ENCODE data around the gene DNAAF1.
"Not testable (repeated sequence)": the region's sequence is repeated elsewhere in the genome, so short reads cannot be mapped to it uniquely, and the experiment has no call there.

The DNAAF1 gene

DNA sequence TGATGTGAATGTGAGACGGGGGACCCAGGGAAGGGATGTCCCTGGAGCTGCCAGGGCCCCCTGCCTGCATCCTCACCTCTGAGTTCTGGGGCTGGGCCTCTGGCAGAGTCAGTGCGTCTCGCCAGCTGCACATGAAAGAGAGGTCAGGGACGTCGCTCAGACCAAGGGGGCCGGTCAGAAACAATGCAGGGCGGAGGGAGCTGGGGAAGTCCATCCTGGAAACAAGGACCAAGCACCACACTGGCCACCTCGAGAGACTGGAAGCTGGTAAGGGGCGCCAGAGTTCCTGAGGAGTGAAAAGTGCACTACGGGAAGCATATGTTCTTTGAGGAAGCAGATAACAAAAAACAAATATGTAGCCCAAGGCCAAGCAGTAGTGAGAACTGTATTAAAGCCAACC is 39.7 kb downstream of the DNAAF1 start:
- DNase-seq (ENCODE audit: low read depth) = no peak

DNA sequence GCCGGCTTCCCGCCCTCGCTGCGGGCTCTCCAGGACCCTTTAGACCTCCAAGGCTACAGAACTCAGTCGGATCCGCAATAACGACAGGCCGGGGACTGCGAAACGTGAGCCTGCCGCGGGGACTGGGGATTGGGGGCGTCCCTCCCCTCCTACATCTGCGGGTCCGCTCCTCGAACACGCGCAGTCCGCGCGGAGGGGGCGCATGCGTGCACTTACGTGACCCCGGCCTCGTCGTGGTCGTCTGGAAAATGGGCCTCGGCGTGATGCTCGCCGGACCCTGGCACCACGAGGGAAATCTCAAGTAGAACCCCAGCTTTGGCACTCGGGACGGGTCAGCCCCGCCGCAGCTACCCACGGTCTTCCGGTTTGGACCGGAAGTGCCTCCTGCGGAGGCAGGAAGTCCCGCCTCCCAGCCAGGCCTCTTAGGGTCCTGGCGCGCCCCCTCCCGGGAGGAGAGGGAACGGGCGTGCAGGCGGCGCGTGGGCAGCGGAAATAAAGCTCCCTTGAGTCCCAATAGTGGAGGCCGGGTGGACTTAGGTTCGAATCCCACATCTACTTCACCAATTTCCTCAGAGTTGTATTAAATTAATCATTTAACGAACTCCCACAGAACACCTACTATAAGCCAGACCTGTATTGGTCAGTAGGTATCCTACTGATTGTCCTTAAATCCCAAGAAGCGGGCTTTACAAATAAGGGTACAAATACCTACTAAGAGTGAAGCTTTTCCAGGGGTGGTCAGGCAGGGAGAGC is 41.8 kb downstream of the DNAAF1 start, which contains the start of gene TAF1C:
TSS of gene TAF1C (minus strand) at position 373 of the 753 bp plus-strand sequence. CDS start 2,069 bp downstream, outside the sequence.
- peak; percentile 82 for DNase-seq (ENCODE audit: low read depth)

DNA sequence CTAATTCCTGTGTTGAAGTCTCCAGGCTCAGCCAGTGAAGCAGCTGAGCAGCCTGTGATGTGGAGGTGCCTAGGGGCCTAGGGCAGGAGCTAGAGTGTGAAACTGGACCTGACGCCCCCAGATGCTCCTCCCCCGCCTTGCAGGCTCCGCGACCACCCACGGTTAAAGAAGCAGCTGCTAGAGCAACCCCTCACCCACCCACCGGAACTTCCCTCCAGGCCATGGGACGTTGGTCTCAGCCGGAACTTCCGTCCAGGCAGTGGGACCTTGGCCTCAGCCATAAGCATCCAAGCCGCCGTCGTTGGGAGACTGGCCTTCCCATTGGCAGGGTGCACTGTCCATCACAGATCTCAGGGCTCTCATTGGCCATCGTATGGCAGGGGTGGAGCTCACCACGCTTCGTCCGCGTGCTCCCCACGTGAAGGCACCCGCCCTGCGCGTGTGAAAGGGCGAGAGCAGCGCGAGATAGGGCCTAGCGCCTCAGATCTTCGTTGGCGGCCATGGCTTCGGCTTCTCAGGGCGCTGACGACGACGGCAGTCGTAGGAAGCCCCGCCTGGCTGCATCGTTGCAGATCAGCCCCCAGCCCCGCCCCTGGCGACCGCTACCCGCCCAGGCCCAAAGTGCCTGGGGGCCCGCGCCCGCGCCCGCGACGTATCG is 45.8 kb downstream of the DNAAF1 start, which contains the start of gene ADAD2:
TSS of gene ADAD2 (plus strand) at position 427 of the 658 bp plus-strand sequence. CDS start at position 501, 74 bp downstream.
- no peak for DNase-seq (ENCODE audit: low read depth)

DNA sequence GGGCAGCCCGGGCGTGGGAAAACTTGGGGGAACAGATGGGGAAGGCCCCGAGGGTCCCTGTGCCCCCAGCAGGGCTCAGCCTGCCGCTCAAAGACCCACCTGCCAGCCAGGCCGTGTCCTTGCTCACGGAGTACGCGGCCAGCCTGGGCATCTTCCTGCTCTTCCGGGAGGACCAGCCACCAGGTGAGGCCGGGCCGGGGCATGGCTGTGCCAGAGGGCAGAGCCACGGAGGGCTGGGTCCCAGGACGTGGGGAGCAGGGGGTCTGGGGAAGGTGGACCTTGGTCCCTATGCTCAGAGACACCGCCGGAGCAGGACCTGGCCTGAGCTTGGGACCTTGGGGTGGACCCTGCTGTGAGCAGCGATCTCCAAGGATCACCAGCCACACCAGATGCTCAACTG is 46.4 kb downstream of the DNAAF1 start:
- no peak for DNase-seq (ENCODE audit: low read depth)

DNA sequence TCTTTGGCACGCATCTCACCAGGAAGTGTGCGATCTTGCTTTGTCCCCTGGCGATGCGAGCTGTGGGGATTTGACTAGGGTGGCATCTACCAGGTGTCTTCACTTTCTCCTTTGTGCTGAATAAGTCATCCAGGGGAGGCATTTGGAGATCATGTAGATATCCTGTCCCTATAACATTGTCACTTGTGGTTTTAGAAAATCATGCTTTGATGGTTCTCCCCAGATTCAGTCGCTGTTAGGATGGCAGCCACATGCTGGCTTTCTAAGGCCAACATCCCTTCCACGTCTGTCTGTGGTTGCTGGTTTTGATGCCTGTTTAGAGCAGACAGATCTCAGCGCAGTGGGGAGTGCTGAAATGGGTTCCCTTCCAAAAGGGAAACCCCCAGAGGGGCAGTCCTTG is 48.4 kb downstream of the DNAAF1 start:
- no peak for DNase-seq (ENCODE audit: low read depth)

DNA sequence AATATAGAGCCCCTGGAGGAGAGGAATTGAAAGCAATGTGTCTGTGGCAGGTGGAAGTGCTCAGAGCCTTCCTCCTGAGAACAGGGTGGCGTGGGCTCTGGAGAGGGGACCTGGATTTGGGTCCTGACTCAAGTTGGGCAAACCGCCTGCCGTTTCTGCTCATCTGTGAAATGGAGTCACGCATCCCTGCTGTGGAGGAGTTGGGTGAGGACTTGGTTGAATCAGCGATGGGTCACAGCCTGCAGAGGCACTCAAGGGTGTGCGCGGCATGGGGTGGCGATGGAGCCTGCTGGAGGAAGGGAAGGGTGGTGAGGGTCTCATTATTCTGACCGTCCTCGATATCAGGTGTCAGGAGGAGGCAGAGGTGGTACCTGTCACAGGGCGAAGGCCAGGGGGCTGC is 48.9 kb downstream of the DNAAF1 start:
- no peak for DNase-seq (ENCODE audit: low read depth)

DNA sequence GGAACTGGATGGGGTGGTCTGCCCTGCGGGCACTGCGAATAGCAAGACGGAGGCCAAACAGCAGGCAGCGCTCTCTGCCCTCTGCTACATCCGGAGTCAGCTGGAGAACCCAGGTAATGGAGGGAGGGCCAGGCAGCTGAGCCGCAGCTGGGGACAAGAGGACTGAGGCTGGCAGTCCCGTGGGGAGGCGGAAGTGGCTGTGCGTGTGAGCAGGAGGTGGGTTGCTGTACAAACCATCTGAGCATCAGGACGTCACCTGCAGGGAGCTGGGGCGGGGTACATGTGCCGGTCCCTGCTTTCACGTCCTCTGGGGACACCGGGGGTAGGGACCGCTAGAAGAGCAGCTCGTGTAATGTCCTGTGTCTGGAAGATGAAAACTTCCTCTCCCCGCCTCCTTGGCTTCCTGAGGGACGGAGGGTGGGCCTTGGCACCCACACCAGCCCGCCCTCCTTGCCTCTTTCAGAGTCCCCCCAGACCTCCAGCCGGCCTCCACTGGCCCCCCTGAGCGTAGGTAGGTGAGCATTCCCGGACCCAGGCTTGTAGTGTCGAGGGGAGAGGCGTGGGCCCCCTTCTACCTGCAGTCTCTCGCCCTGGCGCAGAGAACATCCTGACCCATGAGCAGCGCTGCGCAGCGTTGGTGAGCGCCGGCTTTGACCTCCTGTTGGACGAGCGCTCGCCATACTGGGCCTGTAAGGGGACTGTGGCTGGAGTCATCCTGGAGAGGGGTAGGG is 49.5 kb downstream of the DNAAF1 start:
- no peak for DNase-seq (ENCODE audit: low read depth)

DNA sequence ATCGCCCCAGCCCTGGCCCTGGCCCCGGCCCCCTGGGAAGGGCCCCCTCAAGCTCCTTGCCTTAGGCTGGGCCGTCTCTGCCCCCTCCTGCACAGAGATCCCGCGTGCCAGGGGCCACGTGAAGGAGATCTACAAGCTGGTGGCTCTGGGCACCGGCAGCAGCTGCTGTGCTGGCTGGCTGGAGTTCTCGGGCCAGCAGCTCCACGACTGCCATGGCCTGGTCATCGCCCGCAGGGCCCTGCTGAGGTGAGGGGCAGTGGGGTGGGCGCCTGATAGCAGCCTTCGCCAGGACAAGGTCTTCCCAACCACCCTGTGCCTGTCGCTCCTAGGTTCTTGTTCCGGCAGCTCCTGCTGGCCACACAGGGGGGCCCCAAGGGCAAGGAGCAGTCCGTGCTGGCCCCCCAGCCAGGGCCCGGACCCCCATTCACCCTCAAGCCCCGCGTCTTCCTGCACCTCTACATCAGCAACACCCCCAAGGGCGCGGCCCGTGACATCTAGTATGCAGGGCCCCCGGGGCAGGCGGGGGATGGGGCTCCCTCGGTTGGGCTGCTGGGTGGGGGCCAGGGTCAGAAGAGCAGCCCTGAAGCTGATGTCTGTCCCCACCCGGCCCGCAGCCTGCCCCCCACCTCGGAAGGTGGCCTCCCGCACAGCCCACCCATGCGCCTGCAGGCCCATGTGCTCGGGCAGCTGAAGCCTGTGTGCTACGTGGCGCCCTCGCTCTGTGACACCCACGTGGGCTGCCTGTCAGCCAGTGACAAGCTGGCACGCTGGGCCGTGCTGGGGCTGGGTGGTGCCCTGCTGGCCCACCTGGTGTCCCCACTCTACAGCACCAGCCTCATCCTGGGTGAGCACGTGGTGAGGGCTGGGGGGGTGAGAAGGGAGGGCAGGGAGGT is 50.3 kb downstream of the DNAAF1 start:
- no peak for DNase-seq (ENCODE audit: low read depth)

DNA sequence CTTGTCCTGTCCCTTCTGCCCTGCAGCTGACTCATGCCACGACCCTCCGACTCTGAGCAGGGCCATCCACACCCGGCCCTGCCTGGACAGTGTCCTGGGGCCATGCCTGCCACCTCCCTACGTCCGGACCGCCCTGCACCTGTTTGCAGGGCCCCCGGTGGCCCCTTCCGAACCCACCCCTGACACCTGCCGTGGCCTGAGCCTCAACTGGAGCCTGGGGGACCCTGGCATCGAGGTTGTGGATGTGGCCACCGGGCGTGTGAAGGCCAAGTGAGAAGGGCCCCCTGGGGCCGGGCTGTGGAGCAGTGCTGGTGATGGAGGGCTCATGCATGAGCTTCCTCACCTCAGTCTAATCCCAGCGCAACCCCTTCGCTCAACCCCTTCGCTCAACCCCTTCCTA is 51.0 kb downstream of the DNAAF1 start:
- DNase-seq (ENCODE audit: low read depth) = no peak

DNA sequence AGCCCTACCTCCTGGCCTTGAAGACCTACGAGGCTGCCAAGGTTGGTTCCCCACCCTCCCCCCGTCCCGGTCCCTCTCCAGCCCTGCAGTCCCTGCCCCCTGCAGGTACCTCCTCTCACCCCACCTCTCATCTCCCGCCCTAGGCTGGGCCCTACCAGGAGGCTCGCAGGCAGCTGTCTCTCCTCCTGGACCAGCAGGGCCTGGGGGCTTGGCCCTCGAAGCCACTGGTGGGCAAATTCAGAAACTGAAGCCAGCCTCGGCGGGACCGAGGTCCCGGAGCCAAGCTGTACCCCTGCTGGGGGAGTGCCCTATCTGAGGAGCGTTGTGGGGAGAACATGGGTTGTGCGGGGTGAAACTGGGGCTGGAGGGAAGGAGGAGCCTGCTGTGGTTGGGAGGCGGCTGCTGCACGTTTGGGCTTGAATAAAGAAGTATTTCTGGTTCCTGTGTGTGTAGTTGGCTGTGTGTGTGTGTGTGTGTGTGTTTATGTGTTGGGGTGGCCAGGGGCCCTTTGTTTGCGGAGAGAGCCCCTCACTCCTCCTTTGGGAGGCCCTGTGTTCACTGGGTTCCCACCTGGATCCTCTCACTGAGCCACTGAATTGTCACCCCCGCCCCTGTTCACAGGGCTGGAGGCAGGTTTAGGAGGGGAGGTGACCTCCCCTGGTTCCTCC is 51.8 kb downstream of the DNAAF1 start:
- no peak for DNase-seq (ENCODE audit: low read depth)

DNA sequence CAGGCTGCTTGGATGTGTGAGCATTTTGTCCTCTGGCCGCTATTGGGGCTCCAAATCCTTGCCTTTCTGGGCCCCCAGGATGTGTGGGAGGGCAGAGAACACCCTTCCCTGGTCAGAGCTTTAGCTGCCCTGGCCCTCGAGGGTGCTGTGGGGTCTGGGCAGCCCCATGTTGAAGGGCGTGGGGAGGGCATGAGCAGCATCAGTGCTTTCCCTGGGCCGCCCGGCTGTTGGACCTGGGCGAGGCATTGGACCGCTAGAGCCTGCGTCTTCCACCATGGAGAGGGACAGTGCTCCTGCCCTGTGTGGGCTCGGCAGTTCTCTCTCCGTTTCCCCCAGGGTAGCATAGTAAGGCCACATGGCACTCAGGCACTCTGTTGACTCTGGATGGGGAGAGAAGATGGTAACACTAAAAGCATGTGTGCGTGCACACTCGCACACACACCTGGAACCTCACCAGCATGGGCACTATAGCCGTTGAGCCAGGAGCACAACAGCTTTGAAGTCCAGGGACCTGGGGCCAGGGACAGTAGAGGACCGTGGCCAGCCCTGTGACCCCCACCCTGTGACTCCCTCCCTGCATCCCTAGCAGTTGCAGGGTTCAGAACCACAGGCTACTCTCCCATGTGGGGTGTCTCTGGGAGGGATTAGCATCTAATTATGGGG is 52.5 kb downstream of the DNAAF1 start:
- no peak for DNase-seq (ENCODE audit: low read depth)

DNA sequence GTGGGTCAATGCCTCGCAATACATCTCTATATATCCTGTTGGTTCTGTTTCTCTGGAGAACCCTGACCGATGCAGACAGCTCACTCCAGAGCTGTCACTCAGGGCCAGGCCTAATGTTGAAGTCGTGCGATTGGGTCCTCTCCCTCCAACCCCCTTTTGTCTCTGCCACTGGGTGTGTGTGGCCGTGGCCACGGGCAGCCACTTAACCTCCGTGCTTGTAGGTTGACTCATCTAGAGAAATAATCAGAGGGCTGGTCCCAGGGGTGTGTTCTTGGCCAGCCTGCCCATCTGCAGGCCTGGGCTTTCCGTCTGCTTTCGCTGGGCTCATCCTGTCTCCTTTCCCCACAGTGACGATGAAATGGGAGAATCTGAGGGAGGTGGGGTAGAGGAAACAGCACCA is 53.3 kb downstream of the DNAAF1 start:
- DNase-seq (ENCODE audit: low read depth) = no peak

DNA sequence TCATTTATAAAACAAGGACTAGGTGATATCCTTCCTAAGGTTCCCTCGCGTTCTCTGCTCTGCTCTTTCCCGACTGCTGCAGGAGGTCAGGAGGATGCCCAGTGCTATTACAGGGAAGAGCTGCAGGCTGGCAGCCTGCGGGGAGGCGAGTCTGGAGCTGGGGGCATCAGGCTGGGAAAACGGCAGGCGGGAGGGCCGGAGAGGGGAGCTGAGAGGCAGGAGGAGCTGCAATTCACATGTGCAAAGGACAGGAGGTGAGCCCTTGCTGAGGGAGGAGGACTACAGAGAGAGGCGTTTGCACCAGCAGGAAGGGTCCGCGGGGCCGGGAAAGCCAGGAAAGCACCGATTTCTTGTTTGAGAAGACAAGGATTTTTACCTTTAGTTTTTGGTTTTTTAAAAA is 54.0 kb downstream of the DNAAF1 start:
- no peak for DNase-seq (ENCODE audit: low read depth)

DNA sequence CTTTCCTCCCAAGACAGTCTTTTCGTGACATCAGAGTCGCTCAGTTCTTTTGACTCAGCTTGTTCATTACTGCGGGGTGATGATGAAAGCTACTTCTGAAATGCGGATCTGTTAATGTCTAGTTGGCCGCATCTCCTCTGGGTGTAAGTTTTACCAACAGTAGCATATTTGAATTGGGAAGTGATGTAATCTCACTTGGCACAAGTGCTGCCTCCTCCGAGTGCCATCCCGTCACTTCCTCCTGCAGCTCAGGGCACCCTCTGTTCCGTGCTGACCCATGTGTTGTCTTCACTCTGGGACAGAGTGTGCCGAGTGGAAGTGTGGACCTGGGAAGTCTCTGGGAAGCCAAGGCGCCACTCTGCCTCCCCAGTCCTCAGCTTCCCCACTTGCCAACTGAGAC is 54.8 kb downstream of the DNAAF1 start:
- no peak for DNase-seq (ENCODE audit: low read depth)

DNA sequence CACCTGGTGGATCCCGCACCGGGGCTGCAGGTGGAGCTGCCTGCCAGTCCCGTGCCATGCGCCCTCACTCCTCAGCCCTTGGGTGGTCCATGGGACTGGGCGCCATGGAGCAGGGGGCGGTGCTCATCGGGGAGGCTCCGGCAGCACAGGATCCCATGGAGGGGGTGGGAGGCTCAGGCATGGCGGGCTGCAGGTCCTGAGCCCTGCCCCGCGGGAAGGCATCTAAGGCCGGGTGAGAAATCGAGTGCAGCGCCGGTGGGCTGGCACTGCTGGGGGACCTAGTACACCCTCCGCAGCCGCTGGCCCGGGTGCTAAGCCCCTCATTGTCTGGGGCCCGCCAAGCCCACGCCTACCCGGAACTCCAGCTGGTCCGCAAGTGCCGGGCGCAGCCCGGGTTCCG is 59.4 kb downstream of the DNAAF1 start:
- not testable (repeated sequence) for DNase-seq (ENCODE audit: low read depth)

DNA sequence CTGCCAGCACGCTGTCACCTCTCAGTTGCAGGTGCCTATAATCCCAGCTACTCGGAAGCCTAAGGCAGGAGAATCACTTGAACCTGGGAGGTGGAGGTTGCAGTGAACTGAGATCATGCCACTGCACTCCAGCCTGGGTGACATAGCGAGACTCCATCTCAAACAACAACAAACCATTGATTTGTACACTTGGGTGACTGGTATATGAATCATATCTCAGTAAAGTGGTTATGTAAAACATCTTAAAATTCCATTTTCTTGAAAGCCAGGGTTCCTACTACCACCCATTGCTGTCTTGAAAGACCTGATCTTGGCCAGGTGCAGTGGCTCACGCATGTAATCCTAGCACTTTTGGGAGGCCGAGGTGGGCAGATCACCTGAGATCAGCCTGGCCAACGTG is 60.0 kb downstream of the DNAAF1 start:
- DNase-seq (ENCODE audit: low read depth) = not testable (repeated sequence)

DNA sequence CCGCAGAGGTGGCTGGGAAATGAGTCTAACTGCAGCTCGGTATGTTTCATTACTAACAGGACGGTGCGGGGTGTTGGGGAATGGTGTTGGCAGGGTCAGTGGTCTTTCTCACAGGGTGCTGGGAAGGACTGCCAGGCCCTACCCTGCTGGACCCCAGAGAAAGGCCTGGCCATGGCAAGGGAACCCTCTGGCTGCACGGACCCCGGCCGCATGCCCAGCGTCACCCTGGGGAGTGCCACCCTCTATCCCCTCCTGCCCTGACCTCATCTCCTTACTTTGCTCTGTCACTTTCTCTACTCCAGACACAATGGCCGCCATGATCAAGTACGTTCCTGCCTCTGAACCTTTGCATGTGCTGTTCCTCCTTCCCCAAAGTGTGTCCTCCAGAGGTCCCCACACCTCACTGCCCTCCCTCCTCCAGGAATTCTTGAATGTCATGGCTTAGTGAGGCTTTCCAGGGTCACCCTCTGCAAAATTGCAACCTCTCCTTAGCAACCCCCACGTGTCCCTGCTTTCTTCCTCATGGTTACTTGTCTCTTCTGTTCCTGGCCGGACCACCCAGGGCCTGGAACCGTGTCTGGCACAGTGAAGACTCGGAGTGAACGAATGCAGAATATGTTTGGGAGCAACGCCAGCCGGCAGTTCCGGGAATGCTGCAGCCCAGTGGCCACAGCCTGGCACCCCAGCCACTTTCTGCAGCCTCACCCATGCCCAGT is 61.0 kb downstream of the DNAAF1 start:
- no peak for DNase-seq (ENCODE audit: low read depth)

DNA sequence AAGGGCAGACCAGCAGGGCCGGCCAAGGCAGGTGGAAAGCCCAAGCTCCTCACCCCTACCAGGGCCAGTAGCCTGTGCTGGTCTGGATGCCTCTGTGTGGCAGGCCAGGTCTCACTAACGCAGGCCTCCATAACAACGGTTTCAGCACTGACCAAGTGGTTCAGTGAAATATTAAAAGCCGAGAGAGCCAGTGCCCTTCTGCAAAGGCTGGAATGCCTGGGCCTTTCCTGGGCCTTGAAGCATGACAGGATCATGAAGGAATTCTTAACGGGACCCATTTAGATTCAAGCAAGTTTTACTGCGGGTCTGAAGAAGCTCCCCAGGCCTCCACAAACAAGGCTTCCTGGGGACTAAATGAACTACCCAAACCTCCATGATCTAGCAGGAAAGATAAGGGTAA is 62.1 kb downstream of the DNAAF1 start:
- no peak for DNase-seq (ENCODE audit: low read depth)

DNA sequence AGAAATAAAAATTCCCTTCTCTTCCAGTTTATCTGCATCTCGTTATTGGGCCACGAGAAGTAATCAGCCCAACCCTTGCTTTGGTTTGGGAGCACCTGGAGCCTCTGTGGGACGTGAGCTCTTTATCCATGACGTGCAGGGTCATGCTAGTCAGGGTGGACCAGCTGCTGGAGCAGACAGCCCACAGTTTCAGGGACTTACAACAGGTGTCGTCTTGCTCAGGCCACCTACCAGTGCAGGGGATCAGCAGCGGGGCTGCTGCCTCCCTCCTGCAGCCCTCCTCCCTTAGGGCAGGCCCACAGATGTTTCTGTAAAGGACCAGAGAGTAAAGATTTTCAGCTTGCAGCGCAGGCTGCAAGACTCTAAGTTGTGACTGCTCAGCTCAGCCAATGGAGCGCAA is 62.8 kb downstream of the DNAAF1 start:
- no peak for DNase-seq (ENCODE audit: low read depth)

DNA sequence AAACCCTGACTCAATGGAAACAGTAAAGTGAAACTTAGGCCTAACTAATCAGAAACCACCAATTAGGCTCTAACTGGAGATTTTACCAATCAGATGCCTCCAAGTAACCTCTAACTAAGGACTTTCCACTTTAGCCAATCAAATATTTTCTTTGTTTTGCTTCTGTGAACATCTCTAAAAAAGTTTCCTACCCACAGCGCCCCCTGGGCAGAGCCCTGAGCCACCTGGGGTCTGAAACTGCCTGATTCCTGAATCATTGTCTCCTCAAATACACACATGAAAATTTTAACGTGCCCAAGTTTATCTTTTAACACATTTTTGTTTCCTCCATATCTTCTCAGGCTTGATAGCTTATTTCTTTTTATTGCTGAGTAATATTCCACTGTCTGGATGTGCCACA is 64.9 kb downstream of the DNAAF1 start:
- DNase-seq (ENCODE audit: low read depth) = no peak

All from stimulated activated CD8-positive, alpha-beta memory T cell treated with anti-CD3 and anti-CD28 coated beads, Interleukin-12 subunit alpha, Interleukin-12 subunit beta, amount 100 ng/mL, for 4 hours (primary cell).